ENCODE data around the gene NOC4L.
"Not testable (repeated sequence)": the region's sequence is repeated elsewhere in the genome, so short reads cannot be mapped to it uniquely, and the experiment has no call there.

Gene NOC4L

DNA sequence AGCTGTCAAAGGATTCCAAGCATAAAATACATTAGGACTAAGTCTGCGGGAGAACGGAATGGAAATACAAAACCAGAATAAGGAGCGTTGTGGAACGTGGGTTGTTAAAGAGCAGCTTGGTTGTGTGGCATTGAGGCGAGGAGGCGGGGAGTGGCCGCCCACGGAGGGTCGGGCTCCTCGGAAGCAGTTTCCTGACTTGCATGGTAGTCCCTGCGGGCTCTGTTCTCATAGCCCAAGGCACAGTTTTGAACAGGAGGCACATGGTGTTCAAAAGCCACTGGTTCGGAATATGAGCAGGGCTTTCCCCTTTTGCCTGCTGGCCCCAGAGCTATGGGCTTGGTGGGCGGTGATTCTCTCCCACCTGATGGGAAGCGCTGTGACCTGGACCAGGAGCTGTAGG, 12.3 kb upstream of the NOC4L start:
- no peak overlapping the region for H3K4me3 ChIP-seq (ENCODE audit: low read depth, low read length)
- TF ChIP-seq, protein P1, sequence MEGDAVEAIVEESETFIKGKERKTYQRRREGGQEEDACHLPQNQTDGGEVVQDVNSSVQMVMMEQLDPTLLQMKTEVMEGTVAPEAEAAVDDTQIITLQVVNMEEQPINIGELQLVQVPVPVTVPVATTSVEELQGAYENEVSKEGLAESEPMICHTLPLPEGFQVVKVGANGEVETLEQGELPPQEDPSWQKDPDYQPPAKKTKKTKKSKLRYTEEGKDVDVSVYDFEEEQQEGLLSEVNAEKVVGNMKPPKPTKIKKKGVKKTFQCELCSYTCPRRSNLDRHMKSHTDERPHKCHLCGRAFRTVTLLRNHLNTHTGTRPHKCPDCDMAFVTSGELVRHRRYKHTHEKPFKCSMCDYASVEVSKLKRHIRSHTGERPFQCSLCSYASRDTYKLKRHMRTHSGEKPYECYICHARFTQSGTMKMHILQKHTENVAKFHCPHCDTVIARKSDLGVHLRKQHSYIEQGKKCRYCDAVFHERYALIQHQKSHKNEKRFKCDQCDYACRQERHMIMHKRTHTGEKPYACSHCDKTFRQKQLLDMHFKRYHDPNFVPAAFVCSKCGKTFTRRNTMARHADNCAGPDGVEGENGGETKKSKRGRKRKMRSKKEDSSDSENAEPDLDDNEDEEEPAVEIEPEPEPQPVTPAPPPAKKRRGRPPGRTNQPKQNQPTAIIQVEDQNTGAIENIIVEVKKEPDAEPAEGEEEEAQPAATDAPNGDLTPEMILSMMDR (IDR thresholded peaks at IDR 0.05; ENCODE audit: borderline replicate concordance, insufficient read depth, low read depth, low read length): no peak

DNA sequence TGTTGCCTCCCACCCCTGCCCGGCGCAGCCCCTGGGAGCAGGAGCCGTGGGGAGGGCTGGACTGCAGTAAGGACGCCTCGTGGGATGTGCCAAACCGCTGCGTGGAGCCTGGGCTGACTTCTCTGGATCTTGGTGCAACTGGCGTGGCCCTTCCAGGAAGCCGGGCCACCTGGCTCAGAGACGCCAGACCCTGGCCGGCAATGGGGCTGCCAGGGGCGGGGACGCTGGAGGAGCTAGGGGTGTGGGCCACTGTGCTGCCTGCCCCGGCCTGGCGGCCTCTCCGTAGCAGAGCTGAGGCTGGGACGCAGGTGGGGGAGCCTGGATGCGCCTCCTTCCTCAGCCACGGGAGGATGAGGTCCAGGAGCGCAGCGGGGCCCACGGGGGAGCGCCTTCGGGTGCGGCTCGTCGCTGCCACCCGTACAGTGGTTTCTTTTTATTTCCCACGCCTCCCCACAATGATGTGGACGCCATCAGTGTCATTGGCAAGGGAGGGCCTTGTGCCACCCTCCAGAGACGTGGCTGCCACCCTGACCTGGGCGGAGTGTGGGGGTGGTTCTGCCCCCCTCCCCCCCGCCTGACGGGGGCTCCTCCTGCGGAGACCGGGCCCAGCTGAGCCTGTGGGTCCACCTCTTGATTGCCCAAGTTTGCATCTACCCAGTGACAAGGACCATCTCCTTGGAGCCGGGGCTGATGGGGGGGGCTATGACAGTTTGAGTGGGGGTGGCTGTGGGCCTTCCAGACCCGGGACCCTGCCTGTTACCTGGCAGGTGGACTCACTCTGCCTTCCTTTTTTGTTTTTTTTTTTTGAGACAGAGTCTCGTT, 11.4 kb upstream of the NOC4L start:
- TF ChIP-seq, protein P1 (IDR thresholded peaks at IDR 0.05; ENCODE audit: borderline replicate concordance, insufficient read depth, low read depth, low read length): no peak
- no peak overlapping the region for H3K4me3 ChIP-seq (ENCODE audit: low read depth, low read length)

DNA sequence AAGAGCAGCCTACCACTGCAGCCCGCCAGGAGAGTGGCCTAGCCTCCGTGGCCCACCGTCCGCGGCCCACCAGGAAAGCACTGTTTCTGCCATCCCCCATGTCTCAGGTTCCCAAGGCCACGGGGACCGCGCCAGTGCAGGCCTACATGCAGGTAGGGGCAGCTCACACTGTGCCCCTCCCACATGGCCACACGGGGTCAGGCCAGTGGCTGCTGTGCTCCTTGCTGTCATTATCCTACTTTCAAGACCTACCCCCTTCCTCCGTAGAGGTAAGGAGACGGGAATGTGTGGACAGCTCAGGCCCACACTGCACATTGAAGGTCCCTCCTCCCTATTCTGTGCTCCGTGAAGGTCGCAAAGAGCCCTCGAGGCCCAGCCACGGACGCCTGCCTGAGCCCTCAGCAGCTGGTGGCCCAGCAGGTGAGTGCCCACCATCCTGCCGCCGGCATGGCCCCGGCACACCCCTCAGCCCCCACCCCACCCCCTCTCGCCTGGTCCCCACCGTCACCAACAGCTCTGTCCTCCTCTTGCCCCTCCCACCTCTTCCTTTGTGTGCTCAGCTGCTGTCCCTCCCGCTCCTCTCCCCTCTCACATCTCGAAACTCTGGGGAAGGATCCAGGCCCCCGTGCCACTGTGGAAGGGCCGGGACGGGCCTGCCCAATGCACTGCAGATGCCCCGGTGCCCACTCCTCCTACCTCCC, 10.2 kb upstream of the NOC4L start:
- TF ChIP-seq, protein P1 (IDR thresholded peaks at IDR 0.05; ENCODE audit: borderline replicate concordance, insufficient read depth, low read depth, low read length): no peak
- H3K4me3 ChIP-seq (ENCODE audit: low read depth, low read length): no peak overlapping the region

DNA sequence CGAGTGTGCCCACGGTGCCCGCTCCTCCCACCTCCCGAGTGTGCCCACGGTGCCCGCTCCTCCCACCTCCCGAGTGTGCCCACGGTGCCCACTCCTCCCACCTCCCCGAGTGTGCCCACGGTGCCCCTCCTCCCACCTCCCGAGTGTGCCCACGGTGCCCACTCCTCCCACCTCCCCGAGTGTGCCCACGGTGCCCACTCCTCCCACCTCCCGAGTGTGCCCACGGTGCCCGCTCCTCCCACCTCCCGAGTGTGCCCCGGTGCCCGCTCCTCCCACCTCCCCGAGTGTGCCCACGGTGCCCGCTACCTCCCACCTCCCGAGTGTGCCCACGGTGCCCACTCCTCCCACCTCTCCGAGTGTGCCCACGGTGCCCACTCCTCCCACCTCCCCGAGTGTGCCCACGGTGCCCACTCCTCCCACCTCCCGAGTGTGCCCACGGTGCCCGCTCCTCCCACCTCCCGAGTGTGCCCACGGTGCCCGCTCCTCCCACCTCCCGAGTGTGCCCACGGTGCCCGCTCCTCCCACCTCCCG, 9.5 kb upstream of the NOC4L start:
- H3K4me3 ChIP-seq (ENCODE audit: low read depth, low read length): not testable (repeated sequence)

DNA sequence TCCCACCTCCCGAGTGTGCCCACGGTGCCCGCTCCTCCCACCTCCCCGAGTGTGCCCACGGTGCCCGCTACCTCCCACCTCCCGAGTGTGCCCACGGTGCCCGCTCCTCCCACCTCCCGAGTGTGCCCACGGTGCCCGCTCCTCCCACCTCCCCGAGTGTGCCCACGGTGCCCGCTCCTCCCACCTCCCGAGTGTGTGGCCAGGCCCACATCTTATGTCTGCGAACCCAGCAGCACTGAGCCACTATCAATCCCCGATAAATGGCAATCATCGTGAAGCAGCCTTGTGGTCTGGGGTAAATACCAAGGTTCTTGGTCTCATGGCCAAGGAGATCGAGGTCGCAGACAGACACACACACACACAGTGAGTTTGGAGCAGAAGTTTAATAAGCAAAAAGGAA, 8.0 kb upstream of the NOC4L start:
- H3K4me3 ChIP-seq (ENCODE audit: low read depth, low read length): not testable (repeated sequence)

DNA sequence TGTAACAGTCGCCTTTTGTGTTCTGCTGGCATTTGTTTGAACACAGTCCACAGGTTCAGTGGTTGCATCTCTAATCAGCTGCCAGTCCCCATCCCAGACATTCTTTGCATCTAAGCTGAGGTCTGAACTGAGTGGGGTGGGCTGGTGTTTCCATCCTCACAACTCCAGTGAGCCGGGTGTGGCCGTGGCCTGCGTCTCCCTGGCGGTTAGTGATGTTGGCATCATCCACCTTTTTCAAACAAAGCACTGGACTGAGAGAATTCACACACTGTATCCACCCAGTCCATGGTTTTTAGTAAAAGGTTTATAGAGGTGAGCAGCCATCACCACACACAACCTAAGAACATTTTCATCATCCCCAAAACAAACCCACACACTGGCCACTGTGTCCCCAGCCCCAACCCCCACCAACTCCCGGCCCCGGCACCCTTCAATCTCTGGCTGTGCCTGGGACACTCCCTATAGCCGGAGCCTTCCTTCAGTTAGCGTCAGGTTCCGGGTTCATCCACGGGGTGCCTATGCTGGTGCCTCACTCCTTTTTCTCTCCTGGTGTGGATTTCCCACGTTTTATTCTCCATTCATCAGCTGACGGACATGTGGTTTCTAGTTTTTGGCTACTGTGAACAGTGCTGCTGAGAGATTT, 6.7 kb upstream of the NOC4L start:
- TF ChIP-seq, protein P1 (IDR thresholded peaks at IDR 0.05; ENCODE audit: borderline replicate concordance, insufficient read depth, low read depth, low read length): no peak
- no peak overlapping the region for H3K4me3 ChIP-seq (ENCODE audit: low read depth, low read length)

- H3K4me3 ChIP-seq (ENCODE audit: low read depth, low read length): no peak overlapping the region
- TF ChIP-seq, protein P1 (IDR thresholded peaks at IDR 0.05; ENCODE audit: borderline replicate concordance, insufficient read depth, low read depth, low read length): no peak
These were observed 5.1 kb upstream of the NOC4L start for GRCh38 chr12:132138941-132139871.
